GF-D8 (cell line): Measurements from ENCODE around the gene MON1B.

Source experiments
- DNase-seq: peaks from one replicate; lab custom pipeline; 2025; lab: John Stamatoyannopoulos, UW

The MON1B gene

GRCh38 chr16:77246150-77246549 lies 55.2 kb downstream of the MON1B start:
- DNase-seq = no peak

- DNase-seq = no peak
Observed at GRCh38 chr16:77250400-77250799, 59.4 kb downstream of the MON1B start.
